GM18507 (cell line): ENCODE measurements around the gene TOLLIP.
"Not testable (repeated sequence)": the region's sequence is repeated elsewhere in the genome, so short reads cannot be mapped to it uniquely, and the experiment has no call there.

Experiments used
- DNase-seq: peaks from one replicate; pipeline ENCODE4 v3.0.0; 2011; ENCODE audit warnings: low read depth; ENCODE audit not compliant: insufficient read length; ENCODE audit errors: extremely low spot score
- FAIRE-seq: peaks from 2 replicates; lab custom pipeline; 2011; peaks lifted over from hg19 to GRCh38; lab: Jason Lieb, UNC

TOLLIP gene

DNA sequence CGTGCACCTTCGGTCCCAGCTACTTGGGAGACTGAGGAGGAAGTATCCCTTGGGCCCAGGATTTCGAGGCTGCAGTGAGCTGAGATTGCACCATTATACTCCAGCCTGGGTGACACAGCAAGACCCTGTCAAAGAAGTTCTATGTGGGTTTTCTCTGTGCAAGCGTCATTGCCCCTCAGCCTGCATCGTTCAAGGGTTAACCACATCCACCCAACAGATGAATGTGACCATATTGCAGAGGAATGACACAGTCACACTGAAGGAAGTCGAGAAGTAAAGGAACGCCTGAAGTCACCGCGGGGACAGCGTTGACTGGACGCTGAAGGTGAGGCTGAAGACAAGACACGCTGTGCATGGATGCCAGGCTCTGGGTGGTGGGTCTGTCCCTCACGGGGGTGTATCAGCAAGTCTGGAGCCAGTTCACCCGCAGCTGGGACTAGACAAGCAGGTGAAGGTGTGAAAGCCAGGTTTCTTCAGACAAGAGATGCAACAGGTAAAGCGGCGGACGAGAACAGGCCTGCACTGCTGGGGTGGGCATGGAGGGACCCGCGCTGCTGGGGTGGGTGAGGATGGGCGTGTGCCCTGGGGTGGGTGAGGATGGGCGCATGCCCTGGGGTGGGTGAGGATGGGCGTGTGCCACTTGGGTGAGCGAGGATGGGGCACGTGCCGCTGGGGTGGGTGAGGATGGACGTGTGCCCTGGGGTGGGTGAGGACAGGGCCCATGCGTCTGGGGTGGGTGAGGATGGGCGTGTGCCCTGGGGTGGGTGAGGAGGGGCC is 36.5 kb upstream of the TOLLIP start:
- no peak for FAIRE-seq
- DNase-seq: no peak

DNA sequence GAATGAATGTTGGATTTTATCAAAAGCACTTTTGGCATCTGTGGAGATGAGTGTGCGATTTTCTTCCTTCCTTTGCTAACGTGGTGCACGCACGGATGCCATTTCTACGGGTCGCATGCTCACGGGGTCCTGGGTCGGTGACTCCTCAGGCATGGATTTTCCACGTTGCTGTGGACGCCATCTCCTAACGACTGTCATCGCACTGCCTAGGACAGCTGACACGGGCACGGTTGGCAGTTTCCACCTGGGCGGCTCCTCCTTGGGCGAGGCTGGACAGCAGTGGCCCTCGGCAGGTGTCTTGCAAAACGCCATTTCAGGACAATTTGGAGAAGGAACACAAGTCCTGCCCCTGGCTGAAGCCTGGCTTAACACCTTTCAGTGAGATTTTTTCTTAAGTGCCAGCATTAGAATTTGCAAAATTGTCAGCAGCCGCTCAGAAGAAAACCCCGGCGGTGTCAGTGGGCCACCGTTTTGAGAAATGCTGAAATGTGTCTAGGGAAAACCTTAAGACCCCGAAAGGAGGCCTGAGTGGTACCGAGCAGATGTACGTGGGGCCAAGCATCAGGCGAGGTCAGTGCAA is 34.7 kb upstream of the TOLLIP start:
- DNase-seq: no peak
- no peak for FAIRE-seq

- no peak for DNase-seq
- FAIRE-seq: no peak
These were observed 34.1 kb upstream of the TOLLIP start for GRCh38 chr11:1343391-1344055.

DNA sequence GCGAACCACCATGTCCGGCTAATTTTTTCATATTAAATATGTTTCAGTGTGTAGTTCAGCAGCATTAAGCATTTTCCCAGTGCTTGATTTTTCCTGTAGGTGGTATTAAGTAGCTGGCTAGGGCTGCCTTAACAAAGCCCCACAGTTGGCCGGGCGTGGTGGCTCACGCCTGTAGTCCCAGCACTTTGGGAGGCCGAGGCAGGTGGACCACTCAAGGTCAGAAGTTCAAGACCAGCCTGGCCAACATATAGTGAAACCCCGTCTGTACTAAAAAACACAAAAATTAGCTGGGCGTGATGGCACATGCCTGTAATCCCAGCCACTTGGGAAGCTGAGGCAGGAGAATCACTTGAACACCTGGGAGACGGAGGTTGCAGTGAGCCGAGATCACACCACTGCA is 33.5 kb upstream of the TOLLIP start:
- no peak for FAIRE-seq
- no peak for DNase-seq

DNA sequence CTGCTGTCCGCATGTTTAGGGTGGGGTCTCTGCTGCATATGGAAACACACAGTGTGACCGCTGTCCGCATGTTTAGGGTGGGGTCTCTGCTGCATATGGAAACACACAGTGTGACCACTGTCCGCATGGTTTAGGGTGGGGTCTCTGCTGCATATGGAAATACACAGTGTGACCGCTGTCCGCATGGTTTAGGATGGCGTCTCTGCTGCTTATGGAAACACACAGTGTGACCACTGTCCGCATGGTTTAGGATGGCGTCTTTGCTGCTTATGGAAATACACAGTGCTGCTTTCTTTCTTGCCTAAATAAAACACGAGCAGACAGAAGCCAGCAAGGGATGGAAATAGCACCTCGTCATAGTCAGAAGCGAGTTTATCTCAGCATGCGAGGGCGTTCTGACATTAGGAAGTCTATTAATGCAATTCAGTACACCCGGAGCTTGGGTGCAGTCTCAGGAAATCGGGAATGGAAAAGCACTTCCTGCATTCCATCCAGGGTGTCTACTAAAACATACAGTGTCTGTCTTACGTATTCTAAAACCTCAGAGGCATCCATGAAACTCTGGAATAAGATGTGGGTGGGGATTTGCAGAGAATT is 32.6 kb upstream of the TOLLIP start:
- DNase-seq: no peak
- no peak for FAIRE-seq

DNA sequence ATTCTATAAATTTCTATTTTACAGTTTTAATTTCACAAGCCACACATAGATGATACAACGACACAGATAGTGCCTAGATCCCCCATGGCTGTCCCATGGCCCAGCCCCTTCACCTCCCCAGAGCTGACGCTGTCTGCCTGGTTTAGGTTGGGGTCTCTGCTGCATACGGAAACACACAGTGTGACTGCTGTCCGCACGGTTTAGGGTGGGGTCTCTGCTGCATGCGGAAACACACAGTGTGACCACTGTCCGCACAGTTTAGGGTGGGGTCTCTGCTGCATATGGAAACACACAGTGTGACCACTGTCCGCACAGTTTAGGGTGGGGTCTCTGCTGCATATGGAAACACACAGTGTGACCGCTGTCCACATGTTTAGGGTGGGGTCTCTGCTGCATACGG is 31.8 kb upstream of the TOLLIP start:
- not testable (repeated sequence) for DNase-seq, FAIRE-seq

DNA sequence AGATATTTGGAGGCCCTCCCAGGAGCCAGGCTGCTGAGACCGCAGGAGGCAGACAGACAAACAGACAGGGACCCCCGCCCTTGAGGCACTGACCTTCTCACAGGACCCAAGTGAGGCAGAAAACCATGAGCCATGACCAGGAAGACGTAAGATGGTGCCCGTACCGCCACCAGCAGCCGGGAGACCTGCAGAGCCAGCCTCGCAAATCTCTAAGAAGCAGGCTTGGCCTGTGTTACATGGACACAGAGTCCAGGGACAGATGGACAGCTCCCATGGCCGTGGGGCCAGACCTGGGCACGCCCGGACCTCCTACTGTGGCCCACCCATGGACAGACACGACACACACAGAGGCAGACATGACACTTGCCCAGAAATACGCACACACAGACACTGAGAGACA is 30.7 kb upstream of the TOLLIP start:
- FAIRE-seq (no peak), DNase-seq (no peak)

DNA sequence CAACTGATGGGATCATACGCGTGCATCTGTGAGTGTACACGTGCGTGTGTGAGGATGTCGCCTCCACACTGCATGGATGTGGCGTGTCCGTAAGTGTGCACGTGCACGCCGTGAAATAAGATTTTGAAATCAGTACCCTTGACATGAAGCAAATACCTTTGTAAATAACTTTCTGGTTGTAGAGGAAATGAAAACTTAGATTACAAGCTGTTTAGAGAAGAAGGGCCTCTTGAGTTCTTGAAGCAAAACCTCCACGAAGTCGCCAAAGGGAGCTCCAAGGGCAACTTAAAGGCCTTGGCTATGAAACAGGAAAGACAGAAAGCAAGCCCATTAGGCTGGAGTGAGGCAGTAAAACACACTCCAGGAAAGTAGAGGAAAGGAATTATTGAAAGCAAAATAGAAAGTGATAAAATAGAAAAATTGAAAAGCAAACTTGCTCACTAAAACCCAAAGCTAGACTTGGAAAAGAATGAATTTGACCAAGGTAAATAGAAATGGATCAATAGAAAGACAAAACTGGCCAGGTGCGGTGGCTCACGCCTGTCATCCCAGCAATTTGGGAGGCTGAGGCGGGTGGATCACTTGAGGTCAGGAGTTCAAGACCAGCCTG is 29.7 kb upstream of the TOLLIP start:
- DNase-seq (no peak), FAIRE-seq (no peak)

- DNase-seq: no peak
These were observed 29.0 kb upstream of the TOLLIP start for GRCh38 chr11:1338201-1339065.

DNA sequence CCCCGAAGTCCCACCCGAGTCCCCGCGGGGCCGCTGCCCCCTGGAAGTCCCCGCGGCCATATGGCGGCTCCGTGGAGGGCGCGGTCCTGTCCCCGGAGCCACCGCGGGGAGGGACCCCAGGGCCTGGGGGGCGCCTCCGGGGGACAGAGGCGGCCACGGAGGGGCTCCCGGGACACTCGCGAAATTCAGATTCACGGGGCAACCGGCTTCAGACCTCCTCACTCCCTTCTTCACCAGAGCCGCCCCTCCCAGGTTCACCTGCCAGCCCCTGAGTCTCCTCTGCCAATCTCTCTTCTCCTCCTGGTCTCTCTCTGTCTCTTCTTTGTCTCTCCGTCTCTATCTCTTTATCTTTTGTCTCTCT is 28.2 kb upstream of the TOLLIP start:
- no peak for DNase-seq
- no peak for FAIRE-seq

More at GRCh38 chr11:1338201-1339065, 29.0 kb upstream of the TOLLIP start:
- no peak for FAIRE-seq

DNA sequence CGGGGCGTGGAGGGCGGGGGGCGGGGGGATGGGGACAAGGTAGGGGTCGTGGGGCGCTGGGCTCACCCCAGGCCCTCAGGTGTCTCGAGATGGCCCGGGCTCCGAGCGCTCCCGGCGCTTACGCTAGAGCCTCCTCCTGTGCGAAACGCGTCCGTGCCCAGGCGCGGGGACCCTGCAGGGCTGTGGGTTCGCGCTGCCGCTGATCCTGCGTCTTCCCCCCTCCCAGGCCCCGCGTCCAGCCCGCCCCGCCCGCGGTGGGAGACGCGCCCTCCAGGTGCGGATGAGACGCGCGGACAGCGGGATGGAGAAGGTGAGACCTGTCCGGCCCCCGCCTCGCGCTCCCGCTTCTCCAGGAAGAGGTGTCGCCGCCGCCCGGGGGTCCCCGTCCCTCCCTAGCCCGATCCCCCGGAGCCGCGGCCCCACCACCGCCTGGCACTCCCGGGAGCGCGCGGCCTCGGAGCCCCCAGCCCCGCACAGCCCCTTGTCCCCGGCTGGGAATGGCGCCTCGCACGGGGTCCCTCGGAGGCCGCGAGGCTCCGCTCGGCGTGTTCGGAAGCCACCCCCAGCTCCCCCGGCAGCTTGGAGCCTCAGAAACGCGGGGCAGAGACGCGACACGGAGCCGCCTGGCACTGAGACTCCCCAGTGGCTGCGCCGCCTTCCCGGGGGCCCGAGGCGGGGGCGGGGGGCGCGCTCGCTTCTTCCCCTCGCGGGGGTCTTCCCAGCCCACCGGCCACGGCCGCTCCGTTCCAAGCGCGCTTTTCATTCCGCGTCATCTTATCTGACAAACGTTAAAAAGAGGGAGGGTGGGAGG is 27.6 kb upstream of the TOLLIP start:
- FAIRE-seq (no peak), DNase-seq (no peak)

- FAIRE-seq: peak; percentile 12
- no peak for DNase-seq
These were observed 26.7 kb upstream of the TOLLIP start for GRCh38 chr11:1335811-1336761.

DNA sequence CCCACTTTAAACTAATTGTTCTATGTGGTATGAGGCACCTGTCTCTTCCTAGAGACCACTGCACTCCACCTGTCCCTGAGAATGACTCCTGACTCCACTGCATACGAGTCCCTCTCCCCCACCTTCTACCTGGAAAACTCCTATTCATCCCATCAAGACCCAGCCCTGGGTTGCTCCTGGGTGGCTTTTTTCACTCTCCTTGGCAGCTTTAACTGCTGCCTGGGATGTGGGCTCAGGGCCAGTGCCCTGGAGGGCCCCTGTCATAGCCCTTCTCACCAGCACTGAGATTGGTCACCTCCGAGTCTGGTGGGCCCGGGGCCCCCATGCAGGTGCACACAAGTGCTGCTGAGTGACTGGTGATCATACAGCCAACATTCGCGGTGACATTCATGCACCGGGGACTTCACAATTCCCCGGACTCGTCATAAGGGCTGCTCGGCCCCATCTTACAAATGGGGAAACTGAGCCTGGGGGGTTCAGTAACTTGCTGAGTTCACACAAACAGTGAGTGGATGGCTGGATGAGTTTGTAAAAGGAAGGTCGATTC is 25.9 kb upstream of the TOLLIP start:
- FAIRE-seq: no peak
- no peak for DNase-seq

DNA sequence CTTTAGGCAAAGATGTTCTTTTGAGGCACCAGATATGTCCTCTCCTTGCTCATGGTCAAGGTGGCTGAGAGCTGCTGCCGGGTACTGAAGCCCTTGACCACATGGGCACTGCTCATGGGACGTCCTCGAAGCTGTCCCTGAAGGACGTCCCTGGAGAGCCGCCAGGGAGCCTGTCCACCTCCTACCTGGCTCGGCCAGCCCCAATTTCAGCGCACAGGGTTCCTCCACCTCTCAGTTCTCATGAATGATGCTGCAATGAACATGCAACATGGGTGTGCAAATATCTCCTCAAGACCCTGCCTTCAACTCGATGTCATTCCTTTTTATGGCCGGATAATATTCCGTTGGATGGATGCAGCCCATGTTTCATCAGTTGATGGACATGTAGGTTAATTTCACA is 24.4 kb upstream of the TOLLIP start:
- no peak for DNase-seq

GRCh38 chr11:1333091-1333772 is 23.8 kb upstream of the TOLLIP start:
- DNase-seq (no peak), FAIRE-seq (no peak)

More for the DNA sequence above, 24.4 kb upstream of the TOLLIP start:
- no peak for FAIRE-seq

- no peak for DNase-seq
- no peak for FAIRE-seq
These were observed 21.0 kb upstream of the TOLLIP start for GRCh38 chr11:1330473-1330872.

- FAIRE-seq (no peak), DNase-seq (no peak)
These were observed 17.6 kb upstream of the TOLLIP start for GRCh38 chr11:1327064-1327460.
